NCI-H2107 treated with DMSO at 0.1 percent for 48 hours (cell line): ENCODE results near the gene DACH1.
"Not testable (repeated sequence)": the region's sequence is repeated elsewhere in the genome, so short reads cannot be mapped to it uniquely, and the experiment has no call there.

Source experiments
- DNase-seq: peaks from one replicate; lab custom pipeline; 2025; ENCODE audit not compliant: unreplicated experiment; lab: John Stamatoyannopoulos, UW

DACH1 gene

DNA sequence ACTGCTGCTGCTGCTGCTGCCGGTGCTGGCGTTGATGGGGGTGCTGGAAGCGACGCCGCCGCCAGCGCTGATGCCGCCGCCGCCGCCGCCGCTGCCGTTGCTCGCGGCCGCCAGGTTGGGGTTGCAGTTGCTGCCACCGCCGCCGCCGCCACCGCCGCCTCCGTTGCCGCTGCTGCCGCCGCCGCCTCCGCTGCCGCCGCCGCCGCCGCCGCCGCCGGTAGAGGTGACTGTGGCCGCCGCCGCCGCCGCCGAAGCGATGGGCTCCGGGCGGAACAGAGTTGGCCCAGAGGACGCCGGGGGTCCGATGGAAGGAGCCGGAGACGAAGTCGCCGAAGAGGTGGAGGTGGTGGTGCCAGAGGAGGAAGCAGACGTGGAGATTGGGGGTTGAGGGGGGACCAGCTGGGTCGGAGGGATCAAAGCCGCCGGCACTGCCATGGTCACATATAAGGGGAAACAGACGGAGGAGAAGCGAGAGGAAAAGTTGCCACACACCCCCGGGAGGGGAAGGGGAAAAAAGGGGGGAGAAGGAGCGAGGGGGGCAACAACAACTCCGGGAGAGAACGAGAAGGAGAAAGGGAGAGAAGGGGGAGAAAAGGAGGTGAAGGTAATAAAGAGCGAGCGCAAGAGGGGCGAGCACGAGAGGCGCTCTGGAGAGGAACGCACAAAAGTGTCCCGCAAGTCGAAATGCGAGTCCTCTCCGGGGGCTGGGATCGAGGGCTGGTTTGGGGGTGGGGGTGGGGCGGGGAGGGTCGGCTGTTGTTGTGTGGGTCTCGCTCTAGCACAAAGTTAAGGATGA, 471 bp downstream of the DACH1 start:
- no peak for DNase-seq

GRCh38 chr13:71865874-71866334, 1.1 kb downstream of the DACH1 start:
- no peak for DNase-seq

DNA sequence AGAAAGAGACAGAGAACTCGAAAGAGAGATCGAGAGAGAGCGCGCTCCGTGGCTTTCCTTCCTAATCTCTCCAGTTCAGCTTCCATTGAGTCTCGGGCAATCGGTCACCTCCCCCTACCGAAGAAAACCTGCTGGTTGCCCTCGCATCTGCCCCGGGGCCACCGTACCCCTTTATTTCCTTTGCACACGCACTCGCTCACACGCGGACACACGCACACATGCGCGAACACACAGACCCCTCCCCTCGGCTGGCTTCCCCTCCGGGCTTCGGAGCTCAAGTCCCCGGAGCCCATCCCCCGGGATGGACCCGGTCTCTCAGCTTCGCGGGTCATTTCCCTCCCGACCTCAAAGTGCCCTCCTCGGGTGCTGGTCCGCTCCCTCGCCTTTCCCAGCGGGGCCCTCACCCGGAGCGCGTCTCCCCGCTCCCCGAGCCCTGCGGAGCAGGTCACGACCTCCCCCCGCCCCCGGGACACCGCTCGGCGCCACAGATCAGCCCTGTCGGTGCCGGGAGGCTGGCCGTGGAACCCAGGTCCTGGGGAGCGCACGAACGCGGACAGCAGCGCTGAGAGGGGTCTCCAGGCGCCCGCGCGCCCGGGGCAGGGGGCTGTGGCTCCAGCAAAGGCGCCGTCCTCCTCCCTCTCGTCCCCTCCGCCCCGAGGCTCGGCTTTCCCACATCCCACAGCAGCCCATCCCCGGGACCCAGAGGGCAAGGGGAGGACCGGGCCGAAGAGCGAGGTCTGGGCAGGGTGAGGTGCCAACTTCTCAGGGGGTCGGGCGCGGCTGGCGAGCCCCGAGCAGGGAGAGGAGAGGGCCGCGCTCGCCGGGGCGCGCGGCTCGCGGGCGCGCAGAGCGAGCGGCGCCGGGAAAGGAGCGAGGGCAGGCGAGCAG, 1.8 kb downstream of the DACH1 start:
- no peak for DNase-seq

DNA sequence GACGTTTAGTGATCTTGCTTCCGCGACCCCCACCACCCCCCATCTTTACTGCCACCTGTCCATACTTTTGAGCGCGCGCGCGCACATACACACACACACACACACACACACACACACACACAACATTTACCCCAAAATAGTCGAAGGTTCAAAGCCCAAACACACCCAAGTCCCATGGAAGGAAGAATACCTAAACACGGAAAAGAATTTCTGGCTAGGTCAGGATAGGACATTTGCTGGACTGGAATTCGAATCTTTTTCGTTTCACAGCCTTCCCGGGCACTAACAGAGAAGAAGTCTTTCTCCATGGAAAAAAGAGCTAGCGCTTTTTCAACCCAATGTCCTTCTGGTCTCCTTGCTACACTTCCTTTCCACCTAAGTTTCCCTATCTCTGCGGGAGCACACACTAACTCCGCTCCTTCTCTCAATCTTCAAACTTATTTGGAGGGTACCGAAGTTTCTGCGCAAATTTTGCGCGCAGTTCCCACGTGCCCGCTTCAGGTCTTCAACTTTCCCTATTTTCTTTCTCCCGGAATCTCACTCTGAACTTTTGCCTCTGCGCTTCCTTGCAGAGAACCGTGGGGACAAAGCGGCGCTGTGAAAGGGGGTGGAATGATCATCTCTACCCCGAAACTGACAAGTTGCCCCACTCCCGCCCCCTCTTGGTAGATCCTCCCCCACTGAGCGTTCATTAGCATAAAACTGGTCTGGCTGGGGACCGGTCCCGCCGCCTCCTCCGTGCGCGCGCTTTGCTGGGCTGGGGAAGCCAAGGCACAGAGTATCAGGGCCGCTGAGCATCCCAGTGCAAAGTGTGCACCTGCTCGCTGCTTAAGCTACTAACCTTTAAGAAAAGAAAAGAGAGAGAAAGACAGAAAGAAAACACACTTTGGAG, 2.7 kb downstream of the DACH1 start:
- DNase-seq = peak; percentile 74

- DNase-seq = peak; percentile 60
Observed at GRCh38 chr13:71863254-71863865, 3.6 kb downstream of the DACH1 start.

- no peak for DNase-seq
Observed at GRCh38 chr13:71862459-71862943, 4.5 kb downstream of the DACH1 start.

GRCh38 chr13:71861769-71862458, 5.1 kb downstream of the DACH1 start:
- DNase-seq = peak; percentile 40

DNA sequence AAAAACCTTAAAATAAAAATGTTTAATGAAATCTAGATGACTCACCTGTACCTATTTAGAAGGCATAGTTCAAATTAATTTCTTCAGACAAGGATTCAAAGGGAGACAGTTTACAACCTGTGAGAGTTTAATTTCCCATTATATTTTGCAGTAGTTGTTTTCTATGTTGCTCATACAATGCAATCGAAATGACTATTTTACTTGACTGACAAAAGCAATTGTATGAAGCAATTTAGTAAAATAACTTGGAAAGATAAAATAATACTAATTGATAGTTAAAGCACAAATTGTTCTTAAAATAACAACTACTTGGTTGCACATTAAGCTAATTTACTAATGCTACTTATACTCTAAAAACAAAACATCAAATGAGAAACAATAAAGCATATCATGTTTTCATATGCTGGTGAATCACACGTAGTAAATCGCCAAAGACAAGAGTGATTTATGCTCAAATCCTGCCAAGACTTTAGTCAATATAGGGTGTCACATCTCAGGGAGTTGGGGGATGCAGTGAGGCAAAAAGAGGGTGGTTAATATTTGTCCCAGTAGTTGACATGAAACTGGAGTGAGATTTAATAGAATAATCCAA, 6.4 kb downstream of the DACH1 start:
- no peak for DNase-seq

DNA sequence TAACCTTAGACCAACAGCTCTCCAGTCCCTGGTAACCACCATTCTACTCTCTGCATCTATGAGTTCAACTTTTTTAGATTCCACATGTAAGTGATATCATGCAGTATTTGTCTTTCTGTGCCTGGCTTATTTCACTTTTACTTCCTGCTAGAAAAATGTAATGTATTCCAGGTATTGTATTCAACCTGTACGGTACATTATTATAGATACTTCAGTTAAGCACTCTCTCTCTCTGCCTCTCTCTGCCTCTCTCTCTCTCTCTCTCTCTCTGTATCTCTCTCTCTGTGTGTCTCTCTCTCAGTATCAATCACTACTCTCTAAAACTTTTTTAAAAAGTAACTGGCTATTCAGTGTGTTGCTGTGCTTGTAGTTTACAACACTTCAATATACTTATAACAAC, 8.4 kb downstream of the DACH1 start:
- DNase-seq = peak; percentile 70

DNA sequence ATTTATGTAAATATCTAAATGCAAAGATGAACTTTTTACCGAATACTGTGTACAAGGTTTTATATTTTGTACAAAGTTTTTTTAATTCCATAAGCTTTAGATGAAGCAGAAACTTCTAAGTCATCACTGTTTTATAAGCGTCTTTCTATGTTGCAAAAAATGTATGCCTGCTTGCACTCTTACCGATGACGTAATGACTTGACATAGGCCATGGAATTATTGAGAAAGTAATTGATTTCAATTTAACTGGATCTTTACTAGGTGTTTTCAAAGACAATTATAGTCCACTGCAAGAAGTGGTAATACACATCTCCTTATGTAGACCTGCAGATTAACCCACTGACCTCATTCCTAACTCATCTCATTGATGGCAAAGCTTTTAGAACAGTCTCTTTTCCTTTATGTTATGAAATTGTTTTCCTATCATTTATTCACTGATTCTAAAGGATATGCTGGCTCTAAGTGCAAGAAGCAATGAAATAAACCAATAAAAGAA, 10.4 kb downstream of the DACH1 start:
- DNase-seq = no peak

DNA sequence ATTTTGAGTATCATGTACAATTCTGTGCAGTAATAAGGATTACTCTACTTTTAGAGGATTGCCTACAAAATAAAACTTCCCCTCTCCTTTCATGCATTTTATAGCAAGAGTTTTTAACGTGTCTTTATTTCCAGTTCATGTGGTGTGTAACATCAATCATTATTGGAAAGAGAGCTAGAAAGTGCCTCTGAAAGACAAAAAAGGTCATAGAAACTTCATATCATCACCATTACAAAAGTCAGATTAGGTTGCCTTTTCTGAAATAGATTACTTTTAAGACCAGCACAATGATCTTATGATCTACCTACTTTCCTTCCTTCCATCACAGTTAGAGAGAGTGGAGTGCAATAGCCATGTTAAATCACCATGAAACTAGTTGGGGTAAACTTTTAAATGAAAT, 12.6 kb downstream of the DACH1 start:
- DNase-seq = no peak

DNA sequence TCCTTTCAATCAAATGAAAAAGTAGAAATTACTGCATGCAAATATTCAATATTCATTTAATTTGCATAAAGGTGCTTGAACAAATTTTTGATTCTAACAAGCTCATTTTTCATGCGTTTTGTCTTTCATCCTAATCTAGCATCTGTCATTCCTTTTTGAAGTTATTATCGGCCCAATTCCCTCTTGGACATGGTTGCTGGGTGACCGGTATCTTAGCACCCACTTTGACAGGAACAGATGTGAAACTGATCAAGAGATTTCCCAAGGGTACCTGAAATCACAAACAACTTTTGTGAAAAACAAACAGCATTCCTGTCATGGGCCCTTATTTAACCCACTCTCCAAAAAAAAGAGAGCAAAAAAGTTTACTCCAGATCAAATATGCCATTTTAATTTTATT, 13.3 kb downstream of the DACH1 start:
- no peak for DNase-seq

GRCh38 chr13:71852736-71853135, 14.3 kb downstream of the DACH1 start:
- no peak for DNase-seq

DNA sequence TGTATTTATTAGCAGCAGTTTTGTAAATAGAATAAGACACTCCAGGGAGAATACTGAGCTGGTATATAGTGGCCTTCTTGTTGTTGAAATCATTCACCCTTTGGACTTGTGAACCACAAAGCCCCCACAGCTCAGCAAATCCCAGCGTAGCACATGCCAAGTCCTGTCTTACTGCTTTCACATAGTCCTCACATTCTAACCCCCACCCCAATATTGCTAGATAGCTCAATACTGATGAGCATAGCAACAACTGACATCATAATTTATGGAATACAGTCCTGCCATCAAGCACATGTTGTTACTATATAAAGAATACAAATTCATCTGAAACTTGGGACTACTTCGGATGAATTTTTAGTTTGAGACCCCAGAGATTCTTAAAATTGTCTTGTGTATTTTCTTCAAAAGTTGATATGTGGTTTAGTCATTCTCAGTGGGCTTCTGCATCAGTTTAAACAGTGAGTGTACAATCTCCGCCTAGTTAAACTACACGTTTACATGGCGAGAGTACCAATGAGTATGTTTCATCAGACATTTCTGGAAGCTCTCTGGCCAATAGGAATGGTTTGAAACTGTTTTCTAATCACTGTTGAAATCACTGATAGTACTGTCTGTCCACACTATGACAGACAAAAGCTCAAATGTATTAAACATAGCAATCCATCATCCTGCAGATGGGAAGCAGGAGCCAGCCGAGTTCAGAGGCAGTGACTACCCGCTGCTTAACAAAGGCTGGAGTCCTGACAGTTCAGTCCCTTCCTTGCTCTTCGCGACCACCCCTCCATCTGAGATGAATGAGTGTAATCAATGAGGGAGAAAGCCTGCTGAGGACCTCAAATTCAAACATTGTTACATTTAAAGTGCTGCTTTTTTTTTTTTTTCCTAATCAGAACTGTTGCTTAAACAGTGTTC, 15.2 kb downstream of the DACH1 start:
- DNase-seq = no peak

GRCh38 chr13:71842003-71842402, 25.0 kb downstream of the DACH1 start:
- DNase-seq = no peak

DNA sequence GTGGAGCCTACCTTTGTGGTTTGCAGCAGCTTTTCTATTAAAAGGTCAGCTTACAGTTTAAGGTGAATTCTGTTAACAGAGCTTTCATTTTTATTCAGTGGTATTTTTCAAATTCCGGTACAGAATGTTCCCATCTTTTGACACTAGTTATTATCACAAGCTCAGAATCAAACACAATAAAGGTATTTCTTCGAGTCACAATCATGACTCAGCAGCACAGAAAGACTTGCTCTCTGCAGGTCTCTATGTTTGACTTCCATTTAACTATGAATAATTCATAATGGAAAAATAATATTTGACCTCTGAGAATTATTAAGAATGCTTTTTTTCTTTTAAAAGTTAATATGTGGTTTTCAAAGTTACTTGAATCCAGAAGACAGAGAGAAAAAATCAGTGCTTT, 28.2 kb downstream of the DACH1 start:
- no peak for DNase-seq

DNA sequence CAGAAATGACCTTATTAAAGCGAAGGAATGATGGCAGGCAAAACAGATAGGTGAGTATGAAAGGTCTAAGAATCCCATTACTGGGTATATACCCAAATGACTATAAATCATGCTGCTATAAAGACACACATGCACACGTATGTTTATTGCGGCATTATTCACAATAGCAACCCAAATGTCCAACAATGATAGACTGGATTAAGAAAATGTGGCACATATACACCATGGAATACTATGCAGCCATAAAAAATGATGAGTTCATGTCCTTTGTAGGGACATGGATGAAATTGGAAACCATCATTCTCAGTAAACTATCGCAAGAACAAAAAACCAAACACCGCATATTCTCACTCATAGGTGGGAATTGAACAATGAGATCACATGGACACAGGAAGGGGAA, 29.4 kb downstream of the DACH1 start:
- DNase-seq = not testable (repeated sequence)

DNA sequence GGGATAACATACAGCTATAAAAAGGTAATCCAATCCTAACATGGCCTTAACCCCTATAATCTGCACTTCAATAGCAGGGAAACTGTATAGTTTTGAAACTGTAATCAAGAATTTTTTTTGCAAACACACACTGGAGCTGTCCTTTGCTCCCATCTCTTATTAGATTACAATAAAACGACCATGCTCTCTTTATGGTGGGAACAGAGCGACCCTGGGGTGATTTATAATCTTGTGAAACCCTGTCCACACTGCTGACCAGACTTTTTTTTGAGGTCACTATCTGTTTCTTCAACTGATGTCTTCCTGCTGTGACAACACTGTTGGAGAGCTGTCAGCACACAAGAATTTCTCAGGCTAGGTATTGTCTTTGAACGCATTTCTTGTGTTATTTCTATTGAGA, 35.3 kb downstream of the DACH1 start:
- DNase-seq = no peak
